Fibroblast of lung (primary cell): ENCODE data around the gene CYSTM1. TPM values are rescaled to one million over a fixed set of nuclear protein-coding genes. Genes with fewer than 3 reads are reported as not detected.
A peak's percentile ranks its signal among the peaks of the same experiment; 100 is the strongest.

Source experiments
- DNase-seq, 2 donors: peaks; one replicate each; pipeline versions ENCODE4 v3.0.0 to v3.0.0-alpha.2; 2010; ENCODE audit warnings: low read depth in 2 of 2
- H2AFZ ChIP-seq: 2 replicates; pipeline ENCODE4 v1.5.1; 2012; ENCODE audit warnings: low read length, control low read depth, inconsistent platforms
- H3K27ac ChIP-seq: 2 replicates; pipeline ENCODE4 v1.5.1; 2011; ENCODE audit warnings: low read length, control low read depth; ENCODE audit not compliant: insufficient read depth
- H3K27me3 ChIP-seq: 2 replicates; pipeline ENCODE4 v1.5.1; 2011; ENCODE audit warnings: mild to moderate bottlenecking, low read length; ENCODE audit not compliant: control insufficient read depth, insufficient read depth
- H3K36me3 ChIP-seq: 2 replicates; pipeline ENCODE4 v1.5.1; 2011; ENCODE audit warnings: low read length; ENCODE audit not compliant: control insufficient read depth, insufficient read depth
- H3K4me1 ChIP-seq: 2 replicates; pipeline ENCODE4 v1.5.1; 2011; ENCODE audit warnings: low read length; ENCODE audit not compliant: control insufficient read depth, insufficient read depth; ENCODE audit errors: extremely low read depth
- H3K4me2 ChIP-seq: 2 replicates; pipeline ENCODE4 v1.5.1; 2011; ENCODE audit warnings: low read length, control low read depth; ENCODE audit not compliant: insufficient read depth; ENCODE audit errors: extremely low read depth
- H3K4me3 ChIP-seq, 4 experiments: fragments of 200-600 bp in 1 of 4; sonication (generic) in 1 of 4; replicated peaks in 1 of 4; 2 replicates each; pipeline ENCODE4 v1.5.1; 2011 to 2016; ENCODE audit warnings: low read length in 4 of 4, low read depth in 3 of 4, mild to moderate bottlenecking in 3 of 4, control low read depth in 2 of 4, inconsistent platforms in 1 of 4, mixed read lengths in 1 of 4; ENCODE audit not compliant: insufficient read depth in 1 of 4; ENCODE audit errors: control extremely low read depth in 1 of 4
- H3K79me2 ChIP-seq: 2 replicates; pipeline ENCODE4 v1.5.1; 2012; ENCODE audit warnings: mild to moderate bottlenecking, low read length, inconsistent platforms; ENCODE audit not compliant: control insufficient read depth, insufficient read depth
- H3K9ac ChIP-seq: 2 replicates; pipeline ENCODE4 v1.5.1; 2011; ENCODE audit warnings: mild to moderate bottlenecking, low read length, control low read depth; ENCODE audit not compliant: insufficient read depth
- H3K9me3 ChIP-seq: 2 replicates; pipeline ENCODE4 v1.5.1; 2012; ENCODE audit warnings: low read depth, low read length; ENCODE audit not compliant: control insufficient read depth, insufficient read depth
- H4K20me1 ChIP-seq: 2 replicates; pipeline ENCODE4 v1.5.1; 2011; ENCODE audit warnings: low read length; ENCODE audit not compliant: control insufficient read depth, insufficient read depth; ENCODE audit errors: extremely low read depth
- CTCF ChIP-seq, 2 donors: IDR thresholded peaks in 1 of 2; conservative IDR thresholded peaks in 1 of 2; 1 replicate in 1 of 2; 2 replicates in 1 of 2; pipeline ENCODE4 v1.5.1; 2011 to 2012; ENCODE audit warnings: low read length in 2 of 2, control low read depth in 1 of 2, inconsistent platforms in 1 of 2, low read depth in 1 of 2, mild to moderate bottlenecking in 1 of 2
- EZH2 ChIP-seq: IDR thresholded peaks from 2 replicates; pipeline ENCODE4 v1.5.1; 2012; ENCODE audit warnings: low read length, control low read depth, mild to moderate bottlenecking; ENCODE audit errors: missing control alignments
- polyA plus RNA-seq, 2 donors: library from polyadenylated mRNA; depleted of rRNA in 1 of 2; stranded (reverse) in 1 of 2; unstranded in 1 of 2; fragments of >200 nt; gene quantifications; 2 replicates each; pipeline ENCODE4 v1.2.1, GENCODE V29; 2011 to 2012; ENCODE audit warnings: missing spikeins in 1 of 2
- total RNA-seq: library from RNA; depleted of rRNA; stranded (reverse); fragments of >200 nt; gene quantifications from 2 replicates; pipeline ENCODE4 v1.2.1, GENCODE V29; 2014

CYSTM1 gene
- total and polyA plus RNA-seq, 2 donors (not counting 1 experiment from before 2014, with no cell fraction given): 24.3 to 35.8 TPM

GRCh38 chr5:140202078-140202477 is 27.1 kb downstream of the CYSTM1 start:
- Histone ChIP-seq H3K36me3 (peaks cover 1% of the 10 kb centered on the region), H3K9me3 (no peaks in the 10 kb centered on the region), H3K4me2 (no peak overlapping the region), H3K9ac (no peak overlapping the region), H3K27ac (no peak overlapping the region), H3K4me1 (no peaks in the 10 kb centered on the region), H3K79me2 (no peaks in the 10 kb centered on the region), H2AFZ (no peak overlapping the region), H3K4me3 (no peak overlapping the region), H3K27me3 (no peaks in the 10 kb centered on the region), H4K20me1 (no peaks in the 10 kb centered on the region)
- TF ChIP-seq CTCF (conservative IDR thresholded peaks at IDR 0.05 in 1 of 2, IDR thresholded peaks at IDR 0.05 in 1 of 2; ENCODE audit: low read depth in 1 of 2, low read length in 2 of 2): no peak
- TF ChIP-seq EZH2: no peak
- DNase-seq: peak; percentile 34 to 62

- Histone ChIP-seq H3K4me1 (no peaks in the 10 kb centered on the region), H3K4me3 (no peak overlapping the region), H3K9ac (no peak overlapping the region), H3K9me3 (no peaks in the 10 kb centered on the region), H3K79me2 (no peaks in the 10 kb centered on the region), H3K36me3 (peaks cover 1% of the 10 kb centered on the region), H4K20me1 (no peaks in the 10 kb centered on the region), H3K4me2 (no peak overlapping the region), H2AFZ (no peak overlapping the region), H3K27me3 (no peaks in the 10 kb centered on the region), H3K27ac (no peak overlapping the region)
- TF ChIP-seq CTCF (conservative IDR thresholded peaks at IDR 0.05 in 1 of 2, IDR thresholded peaks at IDR 0.05 in 1 of 2; ENCODE audit: low read depth in 1 of 2, low read length in 2 of 2) (no peak), EZH2 (no peak)
- no peak for DNase-seq
Observed at GRCh38 chr5:140202610-140203009, 27.6 kb downstream of the CYSTM1 start.

GRCh38 chr5:140205216-140205615 is 30.2 kb downstream of the CYSTM1 start:
- H3K36me3 ChIP-seq: peaks cover 1% of the 10 kb centered on the region
- no peak overlapping the region for H3K9ac ChIP-seq
- no peak for TF ChIP-seq CTCF (conservative IDR thresholded peaks at IDR 0.05 in 1 of 2, IDR thresholded peaks at IDR 0.05 in 1 of 2; ENCODE audit: low read depth in 1 of 2, low read length in 2 of 2)
- no peak for TF ChIP-seq EZH2
- peak in 1 of 2 donors; percentile 41 for DNase-seq
- H3K27me3 ChIP-seq: no peaks in the 10 kb centered on the region
- no peaks in the 10 kb centered on the region for H3K4me1 ChIP-seq
- no peaks in the 10 kb centered on the region for H4K20me1 ChIP-seq
- H2AFZ ChIP-seq: no peak overlapping the region
- no peaks in the 10 kb centered on the region for H3K79me2 ChIP-seq
- H3K4me3 ChIP-seq: no peak overlapping the region
- H3K4me2 ChIP-seq: no peak overlapping the region
- H3K9me3 ChIP-seq: no peaks in the 10 kb centered on the region
- H3K27ac ChIP-seq: no peak overlapping the region
